GM13976 (cell line): Measurements from ENCODE around the gene AMBRA1.

Experiments
- DNase-seq: peaks from one replicate; pipeline ENCODE4 v3.0.0; 2012; ENCODE audit warnings: low spot score
- in situ Hi-C: fragments of 300-500 bp; cut with MboI; formaldehyde crosslinking; loops from one replicate; pipeline ENCODE4 v1.12.0; 2022; ENCODE audit warnings: low sequenced_read_pairs, mixed read lengths, inconsistent platforms; ENCODE audit not compliant: unreplicated experiment
- TF ChIP-seq, protein P1 (sequence below): IDR thresholded peaks from 2 replicates; pipeline ENCODE4 v1.5.1; 2012; ENCODE audit warnings: borderline replicate concordance, mild to moderate bottlenecking; ENCODE audit not compliant: insufficient read depth; ENCODE audit errors: extremely low read depth, missing control alignments, control extremely low read depth

AMBRA1 gene, protein sequence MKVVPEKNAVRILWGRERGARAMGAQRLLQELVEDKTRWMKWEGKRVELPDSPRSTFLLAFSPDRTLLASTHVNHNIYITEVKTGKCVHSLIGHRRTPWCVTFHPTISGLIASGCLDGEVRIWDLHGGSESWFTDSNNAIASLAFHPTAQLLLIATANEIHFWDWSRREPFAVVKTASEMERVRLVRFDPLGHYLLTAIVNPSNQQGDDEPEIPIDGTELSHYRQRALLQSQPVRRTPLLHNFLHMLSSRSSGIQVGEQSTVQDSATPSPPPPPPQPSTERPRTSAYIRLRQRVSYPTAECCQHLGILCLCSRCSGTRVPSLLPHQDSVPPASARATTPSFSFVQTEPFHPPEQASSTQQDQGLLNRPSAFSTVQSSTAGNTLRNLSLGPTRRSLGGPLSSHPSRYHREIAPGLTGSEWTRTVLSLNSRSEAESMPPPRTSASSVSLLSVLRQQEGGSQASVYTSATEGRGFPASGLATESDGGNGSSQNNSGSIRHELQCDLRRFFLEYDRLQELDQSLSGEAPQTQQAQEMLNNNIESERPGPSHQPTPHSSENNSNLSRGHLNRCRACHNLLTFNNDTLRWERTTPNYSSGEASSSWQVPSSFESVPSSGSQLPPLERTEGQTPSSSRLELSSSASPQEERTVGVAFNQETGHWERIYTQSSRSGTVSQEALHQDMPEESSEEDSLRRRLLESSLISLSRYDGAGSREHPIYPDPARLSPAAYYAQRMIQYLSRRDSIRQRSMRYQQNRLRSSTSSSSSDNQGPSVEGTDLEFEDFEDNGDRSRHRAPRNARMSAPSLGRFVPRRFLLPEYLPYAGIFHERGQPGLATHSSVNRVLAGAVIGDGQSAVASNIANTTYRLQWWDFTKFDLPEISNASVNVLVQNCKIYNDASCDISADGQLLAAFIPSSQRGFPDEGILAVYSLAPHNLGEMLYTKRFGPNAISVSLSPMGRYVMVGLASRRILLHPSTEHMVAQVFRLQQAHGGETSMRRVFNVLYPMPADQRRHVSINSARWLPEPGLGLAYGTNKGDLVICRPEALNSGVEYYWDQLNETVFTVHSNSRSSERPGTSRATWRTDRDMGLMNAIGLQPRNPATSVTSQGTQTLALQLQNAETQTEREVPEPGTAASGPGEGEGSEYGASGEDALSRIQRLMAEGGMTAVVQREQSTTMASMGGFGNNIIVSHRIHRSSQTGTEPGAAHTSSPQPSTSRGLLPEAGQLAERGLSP (N-terminal part only)

DNA sequence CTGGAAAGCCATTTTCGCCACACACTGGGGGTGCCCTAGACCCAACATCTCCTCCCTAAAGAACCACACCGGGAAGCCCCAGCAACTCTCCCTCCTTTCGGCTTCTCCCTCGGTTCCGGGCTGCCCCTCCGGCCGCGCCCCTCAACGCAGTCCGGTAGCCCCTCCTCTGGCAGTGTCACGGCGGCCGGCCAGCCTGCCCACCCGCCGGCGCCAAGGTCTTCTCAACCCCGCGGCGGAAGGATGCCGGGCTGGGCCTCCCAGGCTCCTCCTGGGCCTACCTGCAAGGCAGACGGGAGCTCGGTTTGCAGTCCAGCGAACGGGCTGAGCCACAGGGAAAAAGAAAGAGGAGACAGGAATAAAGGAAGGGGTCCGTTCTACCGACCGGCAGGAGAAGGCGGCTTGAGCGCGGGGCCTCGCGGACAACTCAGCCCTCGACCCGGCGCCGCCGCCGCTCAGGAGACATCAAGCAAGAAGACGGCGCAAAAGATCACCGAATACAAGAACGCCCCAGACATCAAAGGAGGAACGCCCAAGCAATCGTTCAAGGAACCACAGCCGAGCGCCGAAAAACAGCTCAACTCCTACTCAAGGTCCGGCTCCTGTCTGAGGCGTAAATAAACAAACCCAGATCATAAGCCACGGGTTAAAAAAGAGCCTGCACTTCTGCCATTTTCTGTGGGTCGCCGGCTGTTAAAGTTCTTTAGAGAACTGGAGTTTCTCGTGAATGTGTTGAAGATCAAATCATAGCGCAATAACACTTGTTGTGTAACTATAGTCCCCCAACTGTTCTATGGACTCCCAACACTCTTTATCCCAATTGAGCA, at the start of gene AMBRA1:
Gene AMBRA1 (minus strand): TSS at position 474 of the 824 bp plus-strand sequence. CDS start 45,643 bp downstream, outside the sequence.
- DNase-seq, result peak; percentile 89
- in situ Hi-C loops, result no loop called here
- TF ChIP-seq, protein P1, sequence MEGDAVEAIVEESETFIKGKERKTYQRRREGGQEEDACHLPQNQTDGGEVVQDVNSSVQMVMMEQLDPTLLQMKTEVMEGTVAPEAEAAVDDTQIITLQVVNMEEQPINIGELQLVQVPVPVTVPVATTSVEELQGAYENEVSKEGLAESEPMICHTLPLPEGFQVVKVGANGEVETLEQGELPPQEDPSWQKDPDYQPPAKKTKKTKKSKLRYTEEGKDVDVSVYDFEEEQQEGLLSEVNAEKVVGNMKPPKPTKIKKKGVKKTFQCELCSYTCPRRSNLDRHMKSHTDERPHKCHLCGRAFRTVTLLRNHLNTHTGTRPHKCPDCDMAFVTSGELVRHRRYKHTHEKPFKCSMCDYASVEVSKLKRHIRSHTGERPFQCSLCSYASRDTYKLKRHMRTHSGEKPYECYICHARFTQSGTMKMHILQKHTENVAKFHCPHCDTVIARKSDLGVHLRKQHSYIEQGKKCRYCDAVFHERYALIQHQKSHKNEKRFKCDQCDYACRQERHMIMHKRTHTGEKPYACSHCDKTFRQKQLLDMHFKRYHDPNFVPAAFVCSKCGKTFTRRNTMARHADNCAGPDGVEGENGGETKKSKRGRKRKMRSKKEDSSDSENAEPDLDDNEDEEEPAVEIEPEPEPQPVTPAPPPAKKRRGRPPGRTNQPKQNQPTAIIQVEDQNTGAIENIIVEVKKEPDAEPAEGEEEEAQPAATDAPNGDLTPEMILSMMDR, result no peak

DNA sequence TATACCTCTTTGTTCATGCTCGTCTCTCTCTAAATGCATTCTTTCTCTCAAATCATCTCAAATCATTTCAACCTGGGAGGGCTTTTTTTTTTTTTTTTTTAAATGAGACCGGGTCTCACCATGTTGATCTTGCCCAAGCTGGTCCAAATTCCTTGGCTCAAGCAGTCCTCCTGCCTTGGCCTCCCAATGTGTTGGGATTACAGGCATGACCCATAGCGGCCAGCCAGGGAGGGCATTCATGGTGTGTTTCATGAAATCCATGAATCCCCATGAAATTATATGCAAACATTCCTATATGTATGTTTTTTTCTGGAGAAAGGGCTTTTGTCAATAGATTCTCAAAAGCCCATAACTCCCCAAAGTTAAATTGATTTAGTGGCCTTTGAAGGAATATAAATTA, 49.7 kb upstream of the AMBRA1 start:
- DNase-seq, result no peak
- in situ Hi-C loops, result no loop called here
- TF ChIP-seq, protein P1, result no peak

DNA sequence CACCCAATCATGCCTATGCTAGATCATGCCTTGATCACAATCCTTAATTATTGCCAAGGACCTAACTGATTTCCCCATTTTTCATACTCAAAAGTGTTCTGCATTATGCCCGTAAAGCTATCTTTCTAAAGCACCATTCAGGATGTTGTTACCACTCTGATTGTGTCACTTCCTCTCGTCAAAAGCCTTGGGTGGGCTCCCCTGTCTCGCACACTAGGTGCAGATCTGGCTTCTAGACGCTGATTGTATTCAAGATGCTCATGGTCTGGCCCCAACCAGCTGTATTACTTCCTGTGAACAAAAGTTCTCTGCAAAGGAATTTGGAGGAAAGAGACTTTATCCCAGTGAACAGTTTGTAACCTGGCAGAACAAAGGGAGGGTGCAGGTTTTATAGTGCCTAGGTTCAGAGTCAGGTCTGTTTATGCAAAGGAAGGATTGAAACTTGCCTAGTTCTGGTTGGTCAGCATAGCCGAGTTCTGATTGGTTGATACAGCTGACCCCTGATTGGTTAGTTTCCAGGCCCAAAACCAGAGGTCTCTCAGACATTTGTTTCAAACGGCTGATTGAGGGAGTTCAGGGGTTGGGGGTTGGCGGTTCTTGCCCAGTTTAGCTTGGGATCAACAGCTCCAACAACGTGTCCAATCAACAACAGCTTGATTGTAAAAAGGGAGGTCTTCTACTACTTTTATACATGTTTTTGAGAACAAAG, 49.0 kb upstream of the AMBRA1 start:
- in situ Hi-C loops, result no loop called here
- TF ChIP-seq, protein P1, result no peak
- no peak for DNase-seq

DNA sequence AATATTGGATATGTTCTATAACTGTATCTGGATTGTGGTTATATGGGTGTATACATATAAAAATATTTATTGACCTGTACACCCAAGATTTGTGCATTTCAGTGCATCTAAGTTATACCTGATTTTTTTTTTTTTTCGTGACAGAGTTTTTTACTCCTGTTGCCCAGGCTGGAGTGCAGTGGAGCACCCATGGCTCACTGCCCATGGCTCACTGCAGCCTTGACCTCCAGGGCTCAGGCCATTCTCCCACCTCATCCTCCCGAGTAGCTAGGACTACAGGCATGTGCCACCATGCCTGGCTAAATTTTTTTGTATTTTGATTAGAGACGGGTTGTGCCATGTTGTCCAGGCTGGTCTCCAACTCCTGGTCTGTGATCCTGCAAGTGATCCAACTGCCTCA, 47.8 kb upstream of the AMBRA1 start:
- TF ChIP-seq, protein P1, result no peak
- DNase-seq, result no peak
- in situ Hi-C loops, result no loop called here

DNA sequence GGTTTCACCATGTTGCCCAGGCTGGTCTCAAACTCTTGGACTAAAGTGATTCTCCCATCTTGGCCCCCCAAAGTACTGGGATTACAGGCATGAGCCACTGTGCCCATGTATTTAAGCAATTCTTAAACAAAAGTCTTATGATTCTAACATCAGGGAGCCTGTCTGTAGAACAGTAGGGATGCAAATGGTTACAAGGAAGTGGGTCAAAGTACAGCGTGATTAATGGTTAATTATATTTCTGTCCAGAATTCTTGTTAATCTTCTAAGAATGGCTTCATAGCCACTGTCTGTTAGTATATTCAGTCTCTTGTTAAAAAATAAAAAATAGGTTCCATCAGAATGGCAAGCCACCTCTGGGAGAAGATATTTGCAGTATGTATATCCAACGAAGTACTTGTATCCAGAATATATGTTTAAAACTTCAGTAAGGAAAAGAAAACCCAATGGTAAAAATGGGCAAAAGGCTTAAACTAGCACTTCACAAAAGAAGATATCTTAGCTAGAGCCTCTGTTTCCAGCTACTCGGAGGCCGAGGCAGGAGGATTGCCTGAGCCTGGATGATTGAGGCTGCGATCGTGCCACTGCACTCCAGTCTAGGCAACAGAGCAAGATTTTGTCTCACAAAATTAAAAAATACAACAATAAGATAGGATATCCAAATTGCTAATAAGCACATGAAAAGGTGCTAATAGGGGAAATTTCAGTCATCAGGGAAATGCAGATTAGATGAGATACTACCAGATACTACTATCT, 46.4 kb upstream of the AMBRA1 start:
- in situ Hi-C loops, result no loop called here
- TF ChIP-seq, protein P1, result no peak
- no peak for DNase-seq
